ENCODE data around the gene COPA.

- TF ChIP-seq, protein P1, sequence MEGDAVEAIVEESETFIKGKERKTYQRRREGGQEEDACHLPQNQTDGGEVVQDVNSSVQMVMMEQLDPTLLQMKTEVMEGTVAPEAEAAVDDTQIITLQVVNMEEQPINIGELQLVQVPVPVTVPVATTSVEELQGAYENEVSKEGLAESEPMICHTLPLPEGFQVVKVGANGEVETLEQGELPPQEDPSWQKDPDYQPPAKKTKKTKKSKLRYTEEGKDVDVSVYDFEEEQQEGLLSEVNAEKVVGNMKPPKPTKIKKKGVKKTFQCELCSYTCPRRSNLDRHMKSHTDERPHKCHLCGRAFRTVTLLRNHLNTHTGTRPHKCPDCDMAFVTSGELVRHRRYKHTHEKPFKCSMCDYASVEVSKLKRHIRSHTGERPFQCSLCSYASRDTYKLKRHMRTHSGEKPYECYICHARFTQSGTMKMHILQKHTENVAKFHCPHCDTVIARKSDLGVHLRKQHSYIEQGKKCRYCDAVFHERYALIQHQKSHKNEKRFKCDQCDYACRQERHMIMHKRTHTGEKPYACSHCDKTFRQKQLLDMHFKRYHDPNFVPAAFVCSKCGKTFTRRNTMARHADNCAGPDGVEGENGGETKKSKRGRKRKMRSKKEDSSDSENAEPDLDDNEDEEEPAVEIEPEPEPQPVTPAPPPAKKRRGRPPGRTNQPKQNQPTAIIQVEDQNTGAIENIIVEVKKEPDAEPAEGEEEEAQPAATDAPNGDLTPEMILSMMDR (IDR thresholded peaks at IDR 0.05; ENCODE audit: insufficient read depth, low read depth, low read length) = no peak
- TF ChIP-seq EZH2 (IDR thresholded peaks at IDR 0.05; ENCODE audit: insufficient read depth, low read length) = no peak
Measured at GRCh38 chr1:160373696-160374095, 30.6 kb upstream of the COPA start.
